Karpas-422 (cell line): ENCODE results near the gene ADAMTS18. TPM values are rescaled to one million over a fixed set of nuclear protein-coding genes. Genes with fewer than 3 reads are reported as not detected.

Experiments used
- DNase-seq: peaks from one replicate; pipeline ENCODE4 v3.0.0-alpha.2; 2015
- H2AFZ ChIP-seq: fragments of 200-600 bp; sonication (generic); 2 replicates; pipeline ENCODE4 v1.6.1; 2014; ENCODE audit warnings: antibody characterized with exemption, low read length, mixed read lengths
- H3K27ac ChIP-seq: fragments of 200-600 bp; sonication (generic); 2 replicates; pipeline ENCODE4 v1.5.1; 2014; ENCODE audit warnings: mild to moderate bottlenecking, low read length, moderate library complexity
- H3K27me3 ChIP-seq: fragments of 200-600 bp; sonication (generic); 2 replicates; pipeline ENCODE4 v1.6.1; 2014; ENCODE audit warnings: low read length, mixed read lengths
- H3K36me3 ChIP-seq: fragments of 200-600 bp; sonication (generic); 2 replicates; pipeline ENCODE4 v1.6.1; 2014; ENCODE audit warnings: low read length, mixed read lengths; ENCODE audit not compliant: insufficient read depth
- H3K4me1 ChIP-seq: fragments of 200-600 bp; sonication (generic); 2 replicates; pipeline ENCODE4 v1.6.1; 2014; ENCODE audit warnings: mild to moderate bottlenecking, low read length, mixed read lengths
- H3K4me2 ChIP-seq: fragments of 200-600 bp; sonication (generic); 2 replicates; pipeline ENCODE4 v1.6.1; 2014; ENCODE audit warnings: low read length, low read depth, mild to moderate bottlenecking; ENCODE audit not compliant: poor library complexity, severe bottlenecking
- H3K4me3 ChIP-seq: fragments of 200-600 bp; sonication (generic); 2 replicates; pipeline ENCODE4 v1.5.1; 2014; ENCODE audit warnings: mild to moderate bottlenecking, antibody characterized with exemption, low read length, mixed read lengths
- H3K79me2 ChIP-seq: fragments of 200-600 bp; sonication (generic); 2 replicates; pipeline ENCODE4 v1.6.1; 2014; ENCODE audit warnings: mild to moderate bottlenecking, low read length, mixed read lengths
- H3K9ac ChIP-seq: fragments of 200-600 bp; sonication (generic); 2 replicates; pipeline ENCODE4 v1.6.0; 2014; ENCODE audit warnings: low read length
- H3K9me2 ChIP-seq: fragments of 200-600 bp; sonication (generic), shearing (Covaris generic); replicated peaks from 2 replicates; pipeline ENCODE4 v1.6.0; 2014; ENCODE audit warnings: mild to moderate bottlenecking, low read length, moderate library complexity; ENCODE audit not compliant: insufficient read depth
- H3K9me3 ChIP-seq: fragments of 300-700, 200-600 bp; sonication (generic); 2 replicates; pipeline ENCODE4 v1.6.1; 2014; ENCODE audit warnings: low read length, mixed read lengths
- H4K20me1 ChIP-seq: fragments of 200-600 bp; sonication (generic); 2 replicates; pipeline ENCODE4 v1.6.1; 2014; ENCODE audit warnings: mild to moderate bottlenecking, antibody characterized with exemption, low read length, low read depth; ENCODE audit not compliant: insufficient read depth
- total RNA-seq: library from RNA; depleted of rRNA; stranded (reverse); fragments of >200 nt; shearing (Covaris generic); gene quantifications from 2 replicates; pipeline ENCODE4 v1.2.3, GENCODE V29; 2014; ENCODE audit warnings: low replicate concordance

Gene ADAMTS18
- total RNA-seq, 1 experiment from 2014 or later: not detected

DNA sequence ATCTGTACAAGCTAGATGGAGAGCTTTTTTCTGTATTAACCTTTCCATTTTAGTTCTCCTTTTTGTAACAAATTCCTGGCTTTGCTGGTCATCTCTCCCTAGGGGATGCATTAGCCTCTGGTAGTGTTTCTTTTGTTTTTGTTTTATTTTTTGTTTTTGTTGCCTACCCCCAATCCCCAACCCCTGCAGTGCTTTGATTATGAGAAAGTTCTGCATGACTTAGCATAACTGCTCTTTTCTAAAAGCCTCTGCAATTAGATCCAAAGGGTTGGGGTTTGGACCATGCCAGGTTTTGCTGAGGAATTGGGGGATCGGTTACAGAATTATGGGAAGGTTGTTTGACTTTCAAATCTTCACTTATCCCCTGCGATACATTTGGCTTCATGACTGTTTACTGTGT, 98.2 kb downstream of the ADAMTS18 start:
- Histone ChIP-seq H3K9ac (no peak overlapping the region), H2AFZ (no peak overlapping the region), H3K9me3 (no peaks in the 10 kb centered on the region), H3K27me3 (no peaks in the 10 kb centered on the region), H3K4me2 (no peak overlapping the region), H3K9me2 (no peaks in the 10 kb centered on the region), H3K4me3 (no peak overlapping the region), H3K79me2 (no peaks in the 10 kb centered on the region), H3K4me1 (no peaks in the 10 kb centered on the region), H4K20me1 (no peaks in the 10 kb centered on the region), H3K36me3 (no peaks in the 10 kb centered on the region), H3K27ac (no peak overlapping the region)
- no peak for DNase-seq

DNA sequence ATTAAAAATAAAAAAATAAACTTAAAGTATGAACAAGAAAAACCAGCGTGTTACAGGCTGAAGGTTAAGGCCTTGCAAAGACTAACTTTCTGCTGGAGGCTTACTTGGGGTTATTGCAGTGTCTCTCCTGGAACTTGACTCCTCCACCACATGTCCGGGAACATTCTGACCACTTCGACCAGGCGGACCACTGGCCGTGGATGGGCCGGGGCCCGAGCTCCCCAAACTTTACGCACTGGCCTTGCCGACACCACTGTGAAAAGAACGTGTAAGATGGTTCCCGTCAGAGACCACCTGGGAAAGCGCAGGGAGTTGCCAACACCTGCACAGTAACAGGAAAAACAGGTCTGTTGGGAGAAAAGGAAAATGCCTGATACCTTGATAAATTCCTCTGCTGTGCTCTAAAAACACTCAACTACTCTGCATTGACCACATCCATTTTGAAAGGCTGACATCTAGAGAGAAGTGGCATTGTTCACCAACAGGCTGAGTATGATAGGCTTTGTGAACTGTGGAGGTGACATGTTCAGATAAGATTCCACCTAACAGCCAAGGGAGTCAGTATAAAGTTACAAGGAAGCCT, 99.1 kb downstream of the ADAMTS18 start:
- Histone ChIP-seq H4K20me1 (no peaks in the 10 kb centered on the region), H3K4me2 (no peak overlapping the region), H3K79me2 (no peaks in the 10 kb centered on the region), H3K36me3 (no peaks in the 10 kb centered on the region), H3K4me3 (no peak overlapping the region), H3K4me1 (no peaks in the 10 kb centered on the region), H3K9me3 (no peaks in the 10 kb centered on the region), H3K27me3 (no peaks in the 10 kb centered on the region), H3K9ac (no peak overlapping the region), H3K9me2 (no peaks in the 10 kb centered on the region), H2AFZ (no peak overlapping the region), H3K27ac (no peak overlapping the region)
- DNase-seq: no peak

DNA sequence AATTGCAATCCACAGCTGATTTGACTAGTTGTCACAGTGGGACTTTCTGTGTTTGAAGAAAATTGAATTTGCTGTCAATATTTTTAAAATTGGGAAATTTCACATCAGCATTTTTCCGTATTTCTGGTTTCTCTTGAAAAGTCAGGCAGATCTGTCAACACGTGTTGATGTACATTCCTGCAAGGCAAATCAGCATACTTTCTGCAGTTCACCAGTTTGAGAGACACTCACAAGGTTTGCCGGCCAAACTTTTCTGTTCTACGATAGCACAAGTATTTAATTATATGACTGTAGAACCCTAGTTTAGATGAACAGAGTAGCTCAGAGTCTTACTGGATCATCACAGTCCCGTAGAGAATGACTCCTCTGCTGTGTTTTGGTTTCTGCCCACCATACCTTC, 102.0 kb downstream of the ADAMTS18 start:
- Histone ChIP-seq H3K9me2 (no peaks in the 10 kb centered on the region), H3K9me3 (no peaks in the 10 kb centered on the region), H3K9ac (no peak overlapping the region), H3K4me2 (no peak overlapping the region), H3K27ac (no peak overlapping the region), H3K79me2 (no peaks in the 10 kb centered on the region), H3K4me1 (no peaks in the 10 kb centered on the region), H4K20me1 (no peaks in the 10 kb centered on the region), H2AFZ (no peak overlapping the region), H3K36me3 (no peaks in the 10 kb centered on the region), H3K27me3 (no peaks in the 10 kb centered on the region), H3K4me3 (no peak overlapping the region)
- no peak for DNase-seq

DNA sequence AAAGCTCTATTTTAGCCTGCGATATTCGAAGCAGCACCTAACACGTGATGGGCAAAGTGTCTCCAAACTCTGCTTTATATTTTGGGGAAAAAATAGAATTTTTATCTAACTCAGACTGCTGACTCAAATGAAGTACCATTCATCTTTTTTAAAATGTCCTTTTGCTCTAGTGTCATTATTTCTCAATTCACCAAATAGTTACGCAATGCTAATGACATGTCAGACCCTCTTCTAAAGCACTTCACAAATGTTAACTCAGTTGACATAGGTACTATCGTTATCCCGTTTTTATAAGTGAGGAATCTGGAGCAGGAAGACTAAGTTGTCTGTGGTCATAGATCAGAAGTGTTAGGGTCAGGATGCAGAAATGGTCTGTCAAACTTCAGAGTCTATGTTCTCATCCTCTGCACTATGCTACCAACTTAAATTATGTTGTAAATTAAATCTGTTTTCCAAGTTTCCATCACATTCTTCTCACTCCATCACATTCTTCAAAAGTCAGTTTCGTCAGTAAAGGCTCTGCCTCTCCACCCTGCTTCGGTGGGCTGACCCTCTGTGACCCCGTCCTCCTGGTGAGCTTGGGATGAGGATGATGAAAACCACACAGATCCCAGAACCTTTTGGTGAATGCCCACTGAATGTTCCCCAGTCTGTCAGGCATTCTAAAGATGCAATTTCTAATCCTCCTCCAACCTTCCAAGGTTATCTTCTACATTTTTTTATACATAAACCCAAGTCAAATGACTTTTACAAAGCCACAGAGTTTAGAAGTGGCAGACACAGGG, 102.8 kb downstream of the ADAMTS18 start:
- Histone ChIP-seq H3K4me1 (no peaks in the 10 kb centered on the region), H3K4me3 (no peak overlapping the region), H3K27me3 (no peaks in the 10 kb centered on the region), H3K36me3 (no peaks in the 10 kb centered on the region), H3K9ac (no peak overlapping the region), H3K9me2 (no peaks in the 10 kb centered on the region), H3K4me2 (no peak overlapping the region), H3K9me3 (no peaks in the 10 kb centered on the region), H3K79me2 (no peaks in the 10 kb centered on the region), H3K27ac (no peak overlapping the region), H4K20me1 (no peaks in the 10 kb centered on the region), H2AFZ (no peak overlapping the region)
- no peak for DNase-seq

- Histone ChIP-seq H3K9ac (no peak overlapping the region), H3K9me3 (no peaks in the 10 kb centered on the region), H3K4me3 (no peak overlapping the region), H3K27ac (no peak overlapping the region), H3K36me3 (no peaks in the 10 kb centered on the region), H3K4me2 (no peak overlapping the region), H3K27me3 (no peaks in the 10 kb centered on the region), H2AFZ (no peak overlapping the region), H3K9me2 (no peaks in the 10 kb centered on the region), H3K4me1 (no peaks in the 10 kb centered on the region), H4K20me1 (no peaks in the 10 kb centered on the region), H3K79me2 (no peaks in the 10 kb centered on the region)
- DNase-seq: no peak
Measured at GRCh38 chr16:77331043-77331442, 103.8 kb downstream of the ADAMTS18 start.

DNA sequence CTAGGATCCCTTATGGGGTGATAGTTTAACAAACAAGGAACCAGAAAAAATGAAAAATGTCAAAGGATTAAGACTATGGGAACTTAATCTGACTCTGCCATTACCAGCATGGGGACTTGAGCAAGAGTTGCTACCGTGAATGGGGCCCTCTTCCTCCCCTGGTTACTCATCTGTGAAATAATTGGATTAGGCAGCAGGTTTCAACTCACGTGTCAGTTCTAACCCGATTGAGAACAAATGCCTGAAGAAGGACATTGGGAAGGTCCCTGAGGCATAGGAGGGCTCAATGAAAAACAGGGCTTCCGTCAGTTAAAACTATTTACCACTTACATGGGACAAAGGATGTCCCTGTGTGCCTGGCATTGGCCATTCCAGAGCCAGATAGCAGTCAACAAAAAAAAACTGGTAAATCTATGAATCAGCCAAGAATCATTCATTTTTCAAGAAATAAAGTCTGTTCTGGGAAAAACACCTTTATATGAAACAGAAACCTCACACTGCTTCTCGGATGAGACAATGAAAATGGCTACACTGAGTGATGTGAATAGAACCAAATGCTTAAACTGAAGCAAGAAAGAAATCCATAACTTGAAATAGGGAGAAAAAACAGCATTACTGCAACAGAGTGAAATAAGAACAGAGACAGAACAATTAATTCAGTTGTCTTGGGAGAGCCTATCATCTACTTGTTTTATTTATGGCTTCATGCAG, 104.3 kb downstream of the ADAMTS18 start:
- no peaks in the 10 kb centered on the region for H3K36me3 ChIP-seq

GRCh38 chr16:77328768-77329167, 106.1 kb downstream of the ADAMTS18 start:
- Histone ChIP-seq H3K36me3 (no peaks in the 10 kb centered on the region), H3K4me1 (no peaks in the 10 kb centered on the region), H3K27ac (no peak overlapping the region), H3K27me3 (no peaks in the 10 kb centered on the region), H4K20me1 (no peaks in the 10 kb centered on the region), H3K9me3 (no peaks in the 10 kb centered on the region), H3K4me2 (no peak overlapping the region), H3K9ac (no peak overlapping the region), H3K79me2 (no peaks in the 10 kb centered on the region), H3K4me3 (no peak overlapping the region), H3K9me2 (no peaks in the 10 kb centered on the region), H2AFZ (no peak overlapping the region)
- DNase-seq: no peak

More for the DNA sequence above, 104.3 kb downstream of the ADAMTS18 start:
- Histone ChIP-seq H3K9me2 (no peaks in the 10 kb centered on the region), H2AFZ (no peak overlapping the region), H3K27ac (no peak overlapping the region), H3K9me3 (no peaks in the 10 kb centered on the region), H3K79me2 (no peaks in the 10 kb centered on the region), H3K27me3 (no peaks in the 10 kb centered on the region), H4K20me1 (no peaks in the 10 kb centered on the region), H3K4me2 (no peak overlapping the region), H3K9ac (no peak overlapping the region), H3K4me1 (no peaks in the 10 kb centered on the region), H3K4me3 (no peak overlapping the region)
- DNase-seq: no peak

GRCh38 chr16:77328274-77328673, 106.6 kb downstream of the ADAMTS18 start:
- H3K27ac ChIP-seq: no peak overlapping the region
- H3K79me2 ChIP-seq: no peaks in the 10 kb centered on the region
- H3K36me3 ChIP-seq: no peaks in the 10 kb centered on the region
- no peak overlapping the region for H2AFZ ChIP-seq
- no peak overlapping the region for H3K4me2 ChIP-seq
- no peak for DNase-seq
- H4K20me1 ChIP-seq: no peaks in the 10 kb centered on the region
- H3K4me1 ChIP-seq: no peaks in the 10 kb centered on the region
- no peaks in the 10 kb centered on the region for H3K27me3 ChIP-seq
- H3K4me3 ChIP-seq: no peak overlapping the region
- H3K9me2 ChIP-seq: no peaks in the 10 kb centered on the region
- H3K9ac ChIP-seq: no peak overlapping the region
- no peaks in the 10 kb centered on the region for H3K9me3 ChIP-seq
